GM12875 (cell line): ENCODE results near the gene CAMTA2.
"Not testable (repeated sequence)": the region's sequence is repeated elsewhere in the genome, so short reads cannot be mapped to it uniquely, and the experiment has no call there.

Experiments used
- H3K4me3 ChIP-seq: one replicate; pipeline ENCODE4 v1.5.1; 2011; ENCODE audit warnings: low read depth, low read length, control low read depth
- TF ChIP-seq, protein P1 (sequence below): IDR thresholded peaks from 2 replicates; pipeline ENCODE4 v1.5.1; 2011; ENCODE audit warnings: low read depth, mild to moderate bottlenecking, control low read depth, inconsistent platforms, low read length, moderate library complexity, borderline replicate concordance; ENCODE audit not compliant: insufficient read depth

The CAMTA2 gene

GRCh38 chr17:5032865-5033264 is 45.4 kb upstream of the CAMTA2 start:
- no peak overlapping the region for H3K4me3 ChIP-seq
- TF ChIP-seq, protein P1, sequence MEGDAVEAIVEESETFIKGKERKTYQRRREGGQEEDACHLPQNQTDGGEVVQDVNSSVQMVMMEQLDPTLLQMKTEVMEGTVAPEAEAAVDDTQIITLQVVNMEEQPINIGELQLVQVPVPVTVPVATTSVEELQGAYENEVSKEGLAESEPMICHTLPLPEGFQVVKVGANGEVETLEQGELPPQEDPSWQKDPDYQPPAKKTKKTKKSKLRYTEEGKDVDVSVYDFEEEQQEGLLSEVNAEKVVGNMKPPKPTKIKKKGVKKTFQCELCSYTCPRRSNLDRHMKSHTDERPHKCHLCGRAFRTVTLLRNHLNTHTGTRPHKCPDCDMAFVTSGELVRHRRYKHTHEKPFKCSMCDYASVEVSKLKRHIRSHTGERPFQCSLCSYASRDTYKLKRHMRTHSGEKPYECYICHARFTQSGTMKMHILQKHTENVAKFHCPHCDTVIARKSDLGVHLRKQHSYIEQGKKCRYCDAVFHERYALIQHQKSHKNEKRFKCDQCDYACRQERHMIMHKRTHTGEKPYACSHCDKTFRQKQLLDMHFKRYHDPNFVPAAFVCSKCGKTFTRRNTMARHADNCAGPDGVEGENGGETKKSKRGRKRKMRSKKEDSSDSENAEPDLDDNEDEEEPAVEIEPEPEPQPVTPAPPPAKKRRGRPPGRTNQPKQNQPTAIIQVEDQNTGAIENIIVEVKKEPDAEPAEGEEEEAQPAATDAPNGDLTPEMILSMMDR = no peak

DNA sequence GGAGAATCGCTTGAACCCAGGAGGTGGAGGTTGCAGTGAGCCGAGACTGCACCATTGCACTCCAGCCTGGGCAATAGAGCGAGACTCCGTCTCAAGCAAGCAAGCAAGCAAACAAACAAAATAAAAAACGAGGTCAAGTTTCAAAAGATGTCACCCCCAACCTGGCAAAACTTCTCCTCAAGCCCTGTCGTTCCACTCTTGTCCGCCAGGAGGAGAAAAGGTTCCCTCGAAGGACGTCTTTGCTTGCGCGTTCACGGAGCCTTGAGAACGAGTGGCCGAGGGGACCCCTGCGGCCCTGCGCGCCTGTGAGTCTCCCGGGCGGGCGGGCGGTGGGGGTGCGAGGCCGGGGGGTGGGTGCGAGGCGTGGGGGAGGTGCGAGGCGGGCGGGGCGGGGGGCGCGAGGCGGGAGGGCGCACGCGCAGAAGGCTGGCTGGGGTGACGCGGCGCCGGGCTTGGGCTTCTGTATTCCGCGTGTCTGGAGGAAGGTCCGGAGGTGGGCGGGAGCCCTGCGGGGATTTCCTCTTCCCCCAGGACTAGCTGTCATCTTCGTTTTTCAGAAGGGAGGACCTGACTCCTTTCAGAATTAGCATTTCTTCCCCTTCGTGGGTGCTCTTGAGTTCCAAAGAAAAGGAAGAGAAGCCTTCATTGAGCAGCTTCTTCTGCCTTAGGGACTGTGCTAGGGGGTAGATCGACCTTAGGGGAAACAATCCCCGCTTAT is 44.0 kb upstream of the CAMTA2 start:
- TF ChIP-seq, protein P1 = peak; percentile 82

GRCh38 chr17:5030168-5030567 is 42.7 kb upstream of the CAMTA2 start:
- not testable (repeated sequence) for H3K4me3 ChIP-seq

More for the DNA sequence above, 44.0 kb upstream of the CAMTA2 start:
- peak overlapping the region; percentile 28 for H3K4me3 ChIP-seq

DNA sequence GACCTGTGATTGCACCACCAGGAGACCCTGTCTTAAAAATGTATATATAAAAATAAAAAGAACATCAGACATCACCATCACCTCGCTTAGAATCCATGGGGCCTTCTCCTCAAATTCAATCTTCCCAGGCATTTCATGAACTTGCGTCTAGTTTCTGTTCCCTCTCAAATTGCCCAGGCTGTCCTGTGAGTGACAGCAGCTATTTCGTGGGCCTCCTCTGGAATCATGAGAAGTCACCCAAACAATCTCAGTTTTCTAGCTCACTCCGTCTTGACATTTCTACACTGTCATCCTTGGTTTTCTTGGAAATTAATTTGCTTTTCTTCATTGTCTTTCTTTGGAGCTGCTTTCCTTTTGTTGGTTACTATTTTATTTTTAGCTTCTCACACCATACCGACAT is 40.4 kb upstream of the CAMTA2 start:
- TF ChIP-seq, protein P1 = no peak
- H3K4me3 ChIP-seq = no peak overlapping the region

- H3K4me3 ChIP-seq = no peak overlapping the region
- TF ChIP-seq, protein P1 = no peak
Measured at GRCh38 chr17:5027299-5027698, 39.8 kb upstream of the CAMTA2 start.

DNA sequence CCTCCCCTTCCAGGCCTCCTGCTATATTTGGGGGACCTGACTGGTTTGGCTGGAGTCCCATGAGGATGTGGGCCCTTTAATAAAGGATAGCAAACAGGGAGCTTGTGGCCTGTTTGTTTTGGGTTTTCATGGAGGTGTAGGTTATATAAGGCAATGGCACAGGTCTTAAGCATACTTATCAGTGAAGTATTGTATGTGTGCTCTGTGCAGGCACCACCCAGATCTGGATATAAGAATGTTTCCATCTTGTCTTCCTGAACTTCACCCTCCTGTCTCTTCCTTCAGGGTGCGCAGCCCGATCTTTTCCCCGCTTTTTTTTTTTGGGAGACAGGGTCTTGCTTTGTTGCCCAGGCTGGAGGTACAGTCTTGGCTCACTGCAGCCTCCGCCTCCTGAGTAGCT is 37.1 kb upstream of the CAMTA2 start:
- H3K4me3 ChIP-seq = no peak overlapping the region
- TF ChIP-seq, protein P1 = no peak

DNA sequence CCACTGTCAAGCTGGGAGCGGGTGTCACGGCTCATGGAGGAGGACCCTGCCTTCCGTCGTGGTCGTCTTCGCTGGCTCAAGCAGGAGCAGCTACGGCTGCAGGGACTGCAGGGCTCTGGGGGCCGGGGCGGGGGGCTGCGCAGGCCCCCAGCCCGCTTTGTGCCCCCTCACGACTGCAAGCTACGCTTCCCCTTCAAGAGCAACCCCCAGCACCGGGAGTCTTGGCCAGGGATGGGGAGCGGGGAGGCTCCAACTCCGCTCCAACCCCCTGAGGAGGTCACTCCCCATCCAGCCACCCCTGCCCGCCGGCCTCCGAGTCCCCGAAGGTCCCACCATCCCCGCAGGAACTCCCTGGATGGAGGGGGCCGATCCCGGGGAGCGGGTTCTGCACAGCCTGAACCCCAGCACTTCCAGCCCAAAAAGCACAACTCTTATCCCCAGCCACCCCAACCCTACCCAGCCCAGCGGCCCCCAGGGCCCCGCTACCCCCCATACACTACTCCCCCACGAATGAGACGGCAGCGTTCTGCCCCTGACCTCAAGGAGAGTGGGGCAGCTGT is 36.2 kb upstream of the CAMTA2 start:
- H3K4me3 ChIP-seq = no peak overlapping the region
- TF ChIP-seq, protein P1 = no peak
